GM15510 (cell line): Measurements from ENCODE around the gene TAPBP.

Source experiments
- POLR2A ChIP-seq: IDR thresholded peaks from 3 replicates; pipeline ENCODE4 v1.6.1; 2011; ENCODE audit warnings: borderline replicate concordance; ENCODE audit not compliant: insufficient read length; ENCODE audit errors: extremely low read depth

Gene TAPBP

DNA sequence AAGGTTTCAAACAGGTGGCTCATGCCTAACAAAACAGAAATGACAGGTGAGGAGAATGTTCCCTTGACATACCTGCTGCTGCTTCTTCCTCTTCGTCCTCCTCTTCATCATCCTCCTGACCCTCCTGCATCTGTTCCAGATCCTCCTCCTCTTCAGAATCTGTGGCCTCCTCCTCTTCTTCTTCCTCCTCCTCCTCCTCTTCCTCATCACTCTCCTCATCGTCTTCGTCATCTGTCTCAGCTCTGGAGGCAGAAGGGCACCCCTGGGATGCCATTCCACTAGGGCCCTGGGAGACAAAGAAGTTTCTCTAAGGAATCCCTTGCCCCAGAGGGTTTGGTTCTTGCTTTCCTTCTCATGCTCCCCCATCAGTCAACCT, 6.0 kb upstream of the TAPBP start:
- TF ChIP-seq POLR2A: no peak

GRCh38 chr6:33318426-33319073, 4.7 kb upstream of the TAPBP start:
- TF ChIP-seq POLR2A: no peak

GRCh38 chr6:33317669-33318425, 4.0 kb upstream of the TAPBP start, which contains the start of gene ZBTB22:
Gene ZBTB22, minus strand, starts transcription at chr6:33317744. Its CDS starts 828 bp downstream, at chr6:33316916.
- TF ChIP-seq POLR2A: peak; percentile 32

GRCh38 chr6:33317419-33317668, 3.5 kb upstream of the TAPBP start:
- no peak for TF ChIP-seq POLR2A

DNA sequence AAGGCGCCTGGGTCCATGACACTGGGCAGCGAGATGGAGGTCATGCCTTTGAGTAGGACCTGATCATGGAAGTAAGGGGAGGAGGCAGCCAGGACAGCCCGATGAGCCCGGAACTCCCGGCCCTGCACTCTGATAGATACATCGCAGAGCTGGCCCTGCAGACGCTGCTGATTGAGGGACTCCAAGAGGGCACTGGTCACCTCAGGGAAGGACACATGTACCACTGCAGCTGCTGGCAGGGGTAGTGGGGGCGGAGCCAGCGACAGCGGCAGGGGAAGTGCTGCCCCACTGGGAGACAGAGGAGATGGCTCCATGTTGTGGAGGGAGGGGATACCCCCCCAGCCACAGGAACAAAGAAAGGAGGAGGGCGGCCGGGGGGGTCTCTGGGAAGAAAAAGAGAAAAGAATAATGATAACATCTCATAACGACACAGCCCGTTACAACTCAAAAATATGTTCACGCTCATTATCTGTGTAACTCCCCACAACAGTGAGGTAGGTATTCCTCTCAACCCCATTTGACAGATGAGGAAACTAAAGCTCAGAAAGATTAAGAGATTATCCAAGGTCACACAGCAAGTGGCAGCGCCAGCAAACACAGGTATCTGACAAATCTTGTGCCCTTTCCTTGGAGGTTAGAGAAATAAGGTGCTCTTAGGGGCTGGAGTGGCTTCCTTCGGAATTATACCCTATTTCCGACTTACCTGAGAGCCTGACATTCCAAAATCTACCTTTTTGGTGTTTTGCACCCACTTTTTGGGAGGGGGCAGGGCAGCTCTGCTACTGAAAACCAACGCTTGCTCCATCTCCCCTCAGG, 2.9 kb upstream of the TAPBP start:
- TF ChIP-seq POLR2A: no peak

GRCh38 chr6:33315793-33316602, 2.1 kb upstream of the TAPBP start:
- no peak for TF ChIP-seq POLR2A

DNA sequence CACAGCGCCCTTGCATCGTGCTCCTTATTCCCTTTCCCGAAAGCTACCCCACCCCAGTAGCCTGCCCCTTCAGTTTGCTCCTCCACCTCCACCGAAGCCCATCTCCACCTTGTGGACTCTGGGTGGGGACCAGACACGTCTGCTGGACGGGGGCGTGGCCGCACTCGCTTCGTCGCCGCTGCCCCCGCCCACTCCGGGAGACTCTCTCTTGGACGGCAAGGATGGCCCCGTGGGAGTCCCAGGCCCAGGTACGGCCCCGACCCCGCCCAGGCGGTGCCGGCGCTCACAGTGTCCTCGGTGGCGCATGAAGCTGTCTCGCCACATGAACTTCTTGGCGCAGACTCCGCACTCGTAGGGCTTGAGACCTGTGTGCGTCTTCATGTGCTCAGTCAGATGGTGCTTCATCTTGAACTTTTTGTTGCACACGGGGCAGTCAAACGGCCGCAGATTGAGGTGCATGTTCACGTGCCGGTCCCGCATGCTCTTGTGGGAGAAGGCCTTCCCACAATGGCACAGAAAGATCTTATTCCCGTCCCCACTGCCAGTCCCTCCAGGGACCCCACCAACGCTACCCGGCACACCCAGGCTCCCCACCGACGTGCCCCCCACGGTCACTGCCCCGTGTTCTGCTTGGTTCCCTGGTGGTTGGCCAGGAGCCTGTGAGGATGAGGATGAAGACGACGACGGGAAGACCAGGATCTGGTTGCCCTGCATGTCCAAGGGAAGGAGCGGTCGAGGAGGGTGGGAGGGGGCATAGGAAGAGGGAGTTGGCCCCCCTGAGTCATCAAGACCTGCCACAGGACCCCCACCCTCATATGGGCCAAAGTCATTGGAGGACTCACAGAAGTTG, 1.3 kb upstream of the TAPBP start:
- TF ChIP-seq POLR2A: peak; percentile 31

DNA sequence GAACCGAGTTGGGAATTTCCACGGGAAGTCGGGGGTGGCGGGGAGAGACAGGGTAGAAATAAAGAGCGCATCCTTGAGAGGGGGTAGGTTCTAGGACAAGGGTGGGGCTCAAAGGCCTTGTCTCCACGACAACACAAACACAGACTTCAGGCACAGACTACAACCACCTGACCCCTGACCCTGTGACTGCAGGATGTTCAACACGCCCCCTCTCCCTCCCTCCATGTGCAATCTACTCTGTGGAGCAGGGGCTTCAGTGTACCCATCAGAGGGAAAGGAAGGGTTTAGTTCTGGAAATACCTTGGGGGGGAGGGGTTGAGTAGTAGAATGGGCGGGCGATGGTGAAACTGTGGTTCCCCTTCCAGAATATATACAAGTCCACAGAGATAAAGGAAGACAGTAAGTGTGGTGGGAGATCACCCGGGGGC, 651 bp upstream of the TAPBP start:
- TF ChIP-seq POLR2A: no peak

- TF ChIP-seq POLR2A: no peak
Observed at GRCh38 chr6:33313105-33313708, 671 bp downstream of the TAPBP start.

GRCh38 chr6:33312361-33313104, 1.3 kb downstream of the TAPBP start:
- TF ChIP-seq POLR2A: peak; percentile 26

DNA sequence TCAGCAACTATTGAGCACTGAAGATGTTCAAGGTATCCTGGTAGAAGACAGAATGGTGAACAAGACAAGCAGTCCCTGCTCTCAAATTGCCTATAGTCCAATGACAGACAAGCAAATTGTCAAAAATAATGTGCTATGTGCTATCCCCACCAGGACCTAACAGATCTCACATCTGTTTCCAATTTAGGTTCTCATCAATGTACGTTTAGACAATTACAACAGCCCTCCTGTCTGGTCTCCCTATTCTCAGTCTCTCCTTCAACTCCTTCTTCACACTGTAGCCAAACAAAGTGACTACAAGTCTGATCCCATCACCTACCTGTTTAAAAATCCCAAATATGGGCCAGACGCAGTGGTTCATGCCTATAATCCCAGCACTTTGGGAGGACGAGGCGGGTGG, 7.5 kb downstream of the TAPBP start:
- no peak for TF ChIP-seq POLR2A

DNA sequence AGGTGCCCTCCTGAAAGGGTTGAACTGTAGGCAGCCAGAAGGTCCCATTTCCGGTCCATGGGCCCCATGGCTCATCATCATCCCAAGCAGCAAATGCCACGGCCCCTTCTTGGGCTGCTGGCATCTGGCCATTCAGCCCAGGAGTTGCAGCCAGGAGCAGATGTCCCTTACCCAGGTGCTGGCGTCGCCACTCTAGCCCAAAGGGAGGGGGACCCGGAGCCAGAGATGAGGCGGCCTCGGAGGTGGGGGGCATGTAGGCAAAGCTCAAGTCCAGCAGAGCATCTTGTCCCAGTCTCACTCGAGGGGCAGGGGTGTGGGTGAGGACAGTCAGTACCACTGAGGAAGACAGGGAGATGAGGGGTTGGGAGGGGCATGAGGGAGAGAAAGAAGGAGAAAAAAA, 8.8 kb downstream of the TAPBP start:
- TF ChIP-seq POLR2A: no peak

DNA sequence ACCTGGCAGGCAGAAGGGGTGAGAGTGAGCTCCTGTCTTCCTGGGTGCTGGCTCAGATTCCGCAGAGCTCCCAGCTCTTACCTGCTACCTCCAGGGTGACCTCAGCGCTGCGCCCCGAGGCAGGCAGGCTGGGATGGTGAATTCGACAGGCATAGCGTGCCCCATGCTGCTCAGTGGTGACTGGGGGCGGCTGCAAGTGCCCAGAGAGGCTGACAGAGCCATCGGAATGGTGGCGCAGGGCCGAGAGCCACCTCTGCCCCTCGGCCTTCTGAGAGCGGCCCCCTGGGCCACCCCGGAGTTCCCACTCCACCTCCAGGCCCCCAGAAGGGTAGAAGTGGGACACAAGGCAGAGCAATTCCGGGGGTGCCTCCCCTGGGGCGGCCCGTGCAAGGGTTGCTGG, 9.7 kb downstream of the TAPBP start:
- TF ChIP-seq POLR2A: no peak
